ENCODE measurements around the gene JPH2. TPM values are rescaled to one million over a fixed set of nuclear protein-coding genes. Genes with fewer than 3 reads are reported as not detected.

The JPH2 gene
- total RNA-seq, 1 donor, result under 0.01 TPM

- no peak for DNase-seq (ENCODE audit: low read depth in 2 of 3, low spot score in 2 of 3)
Observed at GRCh38 chr20:44065401-44066340, 121.3 kb downstream of the JPH2 start.

- DNase-seq (ENCODE audit: low read depth in 2 of 3, low spot score in 2 of 3), result no peak
Observed at GRCh38 chr20:44064501-44065400, 122.2 kb downstream of the JPH2 start.

Other genes starting within 250 kb of the JPH2 start
- 26.9 TPM for gene OSER1, start 23.6 kb upstream of the JPH2 start, total RNA-seq
- gene GDAP1L1, start 60.1 kb upstream of the JPH2 start, total RNA-seq, result not detected
- gene FITM2, start 124.0 kb upstream of the JPH2 start, total RNA-seq, result 2.2 TPM
- not detected for gene R3HDML, start 149.9 kb upstream of the JPH2 start, total RNA-seq
- gene HNF4A, start 168.5 kb upstream of the JPH2 start, total RNA-seq, result under 0.01 TPM